GM12865 (cell line): ENCODE data around the gene IFT27.

Experiments
- DNase-seq: peaks from one replicate; pipeline ENCODE4 v3.0.0; 2010; ENCODE audit warnings: low read depth
- H3K4me3 ChIP-seq: 2 replicates; pipeline ENCODE4 v1.5.1; 2011; ENCODE audit warnings: mild to moderate bottlenecking, low read depth, low read length, control low read depth
- TF ChIP-seq, protein P1 (sequence below): IDR thresholded peaks from 2 replicates; pipeline ENCODE4 v1.5.1; 2011; ENCODE audit warnings: low read length, control low read depth, low read depth, inconsistent platforms; ENCODE audit not compliant: insufficient read depth; ENCODE audit errors: missing control alignments

The IFT27 gene

GRCh38 chr22:36797911-36798673 lies 22.2 kb upstream of the IFT27 start:
- TF ChIP-seq, protein P1, sequence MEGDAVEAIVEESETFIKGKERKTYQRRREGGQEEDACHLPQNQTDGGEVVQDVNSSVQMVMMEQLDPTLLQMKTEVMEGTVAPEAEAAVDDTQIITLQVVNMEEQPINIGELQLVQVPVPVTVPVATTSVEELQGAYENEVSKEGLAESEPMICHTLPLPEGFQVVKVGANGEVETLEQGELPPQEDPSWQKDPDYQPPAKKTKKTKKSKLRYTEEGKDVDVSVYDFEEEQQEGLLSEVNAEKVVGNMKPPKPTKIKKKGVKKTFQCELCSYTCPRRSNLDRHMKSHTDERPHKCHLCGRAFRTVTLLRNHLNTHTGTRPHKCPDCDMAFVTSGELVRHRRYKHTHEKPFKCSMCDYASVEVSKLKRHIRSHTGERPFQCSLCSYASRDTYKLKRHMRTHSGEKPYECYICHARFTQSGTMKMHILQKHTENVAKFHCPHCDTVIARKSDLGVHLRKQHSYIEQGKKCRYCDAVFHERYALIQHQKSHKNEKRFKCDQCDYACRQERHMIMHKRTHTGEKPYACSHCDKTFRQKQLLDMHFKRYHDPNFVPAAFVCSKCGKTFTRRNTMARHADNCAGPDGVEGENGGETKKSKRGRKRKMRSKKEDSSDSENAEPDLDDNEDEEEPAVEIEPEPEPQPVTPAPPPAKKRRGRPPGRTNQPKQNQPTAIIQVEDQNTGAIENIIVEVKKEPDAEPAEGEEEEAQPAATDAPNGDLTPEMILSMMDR, result no peak
- peak; percentile 32 for DNase-seq
- no peak overlapping the region for H3K4me3 ChIP-seq

- no peak for DNase-seq
- no peak overlapping the region for H3K4me3 ChIP-seq
- TF ChIP-seq, protein P1, result no peak
These were observed 21.5 kb upstream of the IFT27 start for GRCh38 chr22:36797374-36797773.

- no peak overlapping the region for H3K4me3 ChIP-seq
- DNase-seq, result no peak
- TF ChIP-seq, protein P1, result no peak
These were observed 20.7 kb upstream of the IFT27 start for GRCh38 chr22:36796552-36797175.

DNA sequence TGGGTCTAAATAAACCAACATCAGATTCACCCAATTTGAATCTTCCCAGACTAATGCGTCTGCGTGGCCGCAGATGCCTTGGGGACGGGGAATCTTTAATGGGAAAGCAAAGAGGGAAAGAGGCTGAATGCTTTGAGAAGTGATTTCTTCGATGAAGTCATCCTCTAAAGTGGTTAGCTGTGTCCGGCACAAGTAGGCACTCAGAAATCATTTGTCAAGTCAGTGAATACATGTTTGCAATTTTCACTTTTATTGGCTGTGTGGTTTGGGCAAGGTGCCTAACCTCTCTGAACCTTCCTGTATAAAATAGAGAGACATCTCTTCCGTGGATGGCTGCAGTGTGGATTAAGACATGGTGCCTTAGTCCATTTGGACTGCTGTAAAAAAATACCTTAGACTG lies 19.7 kb upstream of the IFT27 start:
- TF ChIP-seq, protein P1, result no peak
- DNase-seq, result no peak
- no peak overlapping the region for H3K4me3 ChIP-seq

DNA sequence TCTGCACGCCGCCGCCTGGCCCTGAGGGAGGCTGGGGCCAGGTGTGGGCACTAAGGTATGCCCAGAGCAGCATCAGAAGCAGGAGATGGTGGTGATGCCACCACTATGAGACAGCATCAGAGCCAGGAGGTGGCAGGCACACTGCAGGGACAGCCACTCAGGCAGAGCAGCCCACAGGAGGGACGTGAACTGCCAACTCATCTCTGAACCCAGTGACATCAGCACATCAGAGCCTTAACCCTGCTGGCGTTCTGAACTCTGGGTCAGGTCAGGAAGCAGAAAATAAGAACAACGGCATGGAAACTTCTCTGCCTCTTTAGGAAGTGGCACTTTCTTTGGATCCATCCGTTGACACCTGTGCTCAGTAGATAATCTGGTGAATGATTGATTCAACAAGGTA lies 14.7 kb upstream of the IFT27 start:
- TF ChIP-seq, protein P1, result no peak
- peak; percentile 55 for DNase-seq
- H3K4me3 ChIP-seq, result no peak overlapping the region

DNA sequence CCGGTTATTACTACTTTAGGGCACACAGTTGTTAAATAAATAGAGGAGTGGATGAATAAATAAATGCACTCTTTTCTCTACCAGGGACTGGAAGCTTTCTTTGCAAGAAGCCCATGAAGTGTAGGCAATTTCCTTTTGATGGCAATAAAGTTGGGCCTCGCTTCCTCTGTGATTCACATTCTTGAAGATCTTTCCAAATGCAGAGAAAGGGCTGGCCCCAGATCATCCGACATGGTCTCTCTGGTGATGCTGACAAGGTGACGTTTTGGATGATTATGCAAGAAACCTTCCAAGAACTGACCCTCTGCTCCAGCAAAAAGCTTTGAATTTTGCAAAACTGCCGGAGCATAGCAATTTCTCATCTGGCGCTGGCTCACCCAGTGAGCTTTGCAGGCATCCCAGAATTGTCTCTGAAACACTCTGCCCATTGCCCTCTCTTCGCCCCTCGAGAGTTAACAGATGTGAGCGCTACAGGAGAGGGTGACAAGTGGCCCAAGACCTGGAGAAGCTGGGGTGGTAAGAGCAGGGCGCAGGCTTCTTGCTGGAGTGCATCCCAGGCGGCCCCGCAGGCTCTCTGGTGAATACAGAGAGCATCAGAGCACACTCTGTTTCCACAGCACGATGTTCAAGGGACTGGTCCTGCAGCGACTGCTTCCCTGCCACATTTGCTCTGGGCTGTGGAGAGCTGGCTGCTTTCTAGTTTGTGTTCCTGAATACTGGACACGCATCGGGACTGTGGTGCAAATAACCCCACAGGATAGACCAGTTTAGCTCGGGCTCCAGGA lies 11.5 kb upstream of the IFT27 start:
- TF ChIP-seq, protein P1, result no peak
- H3K4me3 ChIP-seq, result no peak overlapping the region
- DNase-seq, result no peak
